Vagina (tissue), 2 donors: ENCODE results near the gene GOLGA6L7. TPM values are rescaled to one million over a fixed set of nuclear protein-coding genes. Genes with fewer than 3 reads are reported as not detected.
"Not testable (repeated sequence)": the region's sequence is repeated elsewhere in the genome, so short reads cannot be mapped to it uniquely, and the experiment has no call there.

Experiments
- DNase-seq, 2 donors: peaks; one replicate each; pipeline ENCODE4 v3.0.0-alpha.2; 2017; ENCODE audit errors: extremely low spot score in 2 of 2
- H3K27ac ChIP-seq: fragments of 200-600 bp; sonication (generic); one replicate; pipeline ENCODE4 v1.5.1; 2019
- H3K27me3 ChIP-seq: fragments of 200-600 bp; sonication (generic); one replicate; pipeline ENCODE4 v1.5.1; 2019
- H3K36me3 ChIP-seq, 2 donors: fragments of 200-600 bp; sonication (generic); one replicate each; pipeline ENCODE4 v1.5.1; 2017 to 2019
- H3K4me1 ChIP-seq: fragments of 200-600 bp; sonication (generic); one replicate; pipeline ENCODE4 v1.5.1; 2019
- H3K4me3 ChIP-seq, 2 donors: fragments of 200-600 bp; sonication (generic); 1 replicate in 1 of 2; 2 replicates in 1 of 2; pipeline ENCODE4 v1.5.1; 2016 to 2019
- H3K9me3 ChIP-seq: fragments of 200-600 bp; sonication (generic); one replicate; pipeline ENCODE4 v1.5.1; 2019
- POLR2A ChIP-seq, 2 donors: fragments of 450-650 bp; IDR thresholded peaks; one replicate each; pipeline ENCODE4 v1.6.1; 2017; ENCODE audit warnings: antibody characterized with exemption in 2 of 2, mild to moderate bottlenecking in 2 of 2, moderate library complexity in 2 of 2
- POLR2AphosphoS5 ChIP-seq, 2 donors: sonication (generic); formaldehyde crosslinking; IDR thresholded peaks; one replicate each; pipeline ENCODE4 v1.9.0; 2017; ENCODE audit warnings: antibody characterized with exemption in 2 of 2, mild to moderate bottlenecking in 2 of 2, low read depth in 1 of 2; ENCODE audit not compliant: insufficient read depth in 1 of 2
- intact Hi-C: fragments of 100-400 bp; cut with DNase I; formaldehyde crosslinking; loops from one replicate; pipeline ENCODE4 v1.15.1; 2023
- total RNA-seq: library from RNA; depleted of rRNA; stranded (reverse); fragments of >200 nt; gene quantifications from one replicate; pipeline ENCODE4 v1.2.3, GENCODE V29; 2016
- TF ChIP-seq, protein P1 (sequence below), 3 experiments: fragments of 450-650 bp in 2 of 3; fragments of 200-600 bp in 1 of 3; sonication (generic) in 1 of 3; IDR thresholded peaks; one replicate each; pipeline ENCODE4 v1.5.1; 2017 to 2019; ENCODE audit warnings: antibody characterized with exemption in 3 of 3, mild to moderate bottlenecking in 2 of 3, moderate library complexity in 2 of 3

GOLGA6L7 gene, protein sequence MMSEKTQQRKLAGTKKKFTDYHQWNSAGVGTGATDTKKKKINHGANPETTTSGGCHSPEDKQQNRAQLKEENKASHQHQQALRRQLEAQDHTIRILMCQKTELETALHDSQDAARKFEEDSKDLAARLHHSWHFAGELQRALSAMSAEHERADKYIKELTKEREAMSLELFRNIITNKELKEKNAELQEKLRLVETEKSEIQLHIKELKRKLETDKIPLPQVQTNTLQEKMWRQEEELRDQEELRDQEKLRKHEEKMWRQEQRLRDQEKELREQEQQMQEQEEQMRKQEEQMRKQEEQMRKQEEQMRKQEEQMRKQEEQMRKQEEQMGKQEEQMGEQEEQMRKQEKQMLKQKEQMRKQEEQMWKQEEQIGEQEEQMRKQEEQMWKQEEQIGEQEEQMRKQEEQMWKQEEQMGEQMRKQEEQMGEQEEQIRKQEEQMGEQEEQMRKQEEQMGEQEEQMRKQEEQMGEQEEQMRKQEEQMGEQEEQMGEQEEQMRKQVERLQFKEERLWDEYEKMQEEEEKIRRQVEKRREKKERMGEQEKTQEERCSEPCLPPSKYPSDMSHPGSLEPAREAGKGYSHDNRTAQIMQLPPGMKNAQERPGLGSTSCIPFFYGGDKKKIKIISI
- not detected for total RNA-seq

DNA sequence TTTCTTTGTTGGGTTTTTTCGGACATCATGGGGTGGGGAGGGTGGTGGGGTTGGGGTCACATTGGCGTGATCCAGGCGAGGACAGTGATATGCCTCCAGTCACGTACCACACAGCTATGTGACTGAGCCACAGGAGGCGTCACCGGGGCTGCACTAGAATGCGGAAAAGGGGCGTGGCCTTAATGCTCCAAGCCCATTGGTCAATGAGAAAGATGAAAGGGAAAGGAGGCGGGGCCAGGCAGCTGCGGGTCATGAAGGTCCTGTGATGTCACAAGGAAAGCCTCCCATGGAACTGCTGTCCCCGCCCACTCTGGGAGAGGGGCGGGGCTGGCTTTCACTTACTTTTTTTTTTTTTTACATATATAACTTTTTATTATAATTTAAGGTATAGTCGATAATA lies at the start of gene GOLGA6L7:
GOLGA6L7 (minus strand) TSS at position 124 of the 400 bp plus-strand sequence; CDS start at position 29, 95 bp downstream.
- not testable (repeated sequence) for H3K27ac ChIP-seq, H3K4me1 ChIP-seq, H3K9me3 ChIP-seq, H3K27me3 ChIP-seq, H3K36me3 ChIP-seq, H3K4me3 ChIP-seq, DNase-seq
- intact Hi-C loops = loop anchor here (10.0 kb wide), 1 partner anchor 646 kb away; no protein-coding TSS in a partner anchor

DNA sequence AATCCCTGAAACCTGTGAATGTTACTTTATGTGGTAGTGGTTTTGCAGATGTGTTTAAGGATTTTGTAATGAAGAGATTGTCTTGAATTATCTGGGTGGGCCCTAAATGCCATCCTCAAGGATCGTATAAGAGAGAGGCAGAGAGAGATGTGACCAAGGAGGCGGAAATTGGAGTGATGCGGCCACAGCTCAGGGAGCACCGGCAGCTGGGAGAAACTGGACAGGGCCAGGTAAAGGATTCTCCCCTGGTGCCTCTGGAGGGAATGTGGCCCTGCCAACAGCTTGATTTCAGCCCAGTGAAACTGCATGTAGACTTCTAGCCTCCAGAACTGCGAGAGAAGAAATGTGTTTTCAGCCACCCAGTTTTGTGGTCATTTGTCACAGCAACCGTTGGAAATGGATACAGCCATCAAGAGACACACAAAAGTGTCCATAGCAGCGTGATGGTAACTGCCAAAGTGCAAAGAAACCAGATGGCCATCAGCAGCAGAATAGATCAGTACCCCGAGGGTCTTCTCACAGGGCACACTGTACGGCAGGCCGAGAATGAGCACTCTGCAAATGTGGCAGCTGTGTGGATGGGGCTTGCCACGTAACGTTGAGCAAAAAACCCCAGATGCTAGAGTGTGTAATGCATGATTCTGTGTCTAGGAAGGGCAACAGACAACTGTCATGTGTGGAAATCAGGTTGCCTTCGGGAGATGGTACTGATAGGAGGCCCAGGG lies 49.6 kb upstream of the GOLGA6L7 start:
- H3K27ac ChIP-seq = no peak overlapping the region
- DNase-seq = no peak
- TF ChIP-seq POLR2AphosphoS5 (IDR thresholded peaks at IDR 0.05; ENCODE audit: insufficient read depth in 1 of 2, low read depth in 1 of 2) (no peak), POLR2A (IDR thresholded peaks at IDR 0.05) (no peak)
- TF ChIP-seq, protein P1, sequence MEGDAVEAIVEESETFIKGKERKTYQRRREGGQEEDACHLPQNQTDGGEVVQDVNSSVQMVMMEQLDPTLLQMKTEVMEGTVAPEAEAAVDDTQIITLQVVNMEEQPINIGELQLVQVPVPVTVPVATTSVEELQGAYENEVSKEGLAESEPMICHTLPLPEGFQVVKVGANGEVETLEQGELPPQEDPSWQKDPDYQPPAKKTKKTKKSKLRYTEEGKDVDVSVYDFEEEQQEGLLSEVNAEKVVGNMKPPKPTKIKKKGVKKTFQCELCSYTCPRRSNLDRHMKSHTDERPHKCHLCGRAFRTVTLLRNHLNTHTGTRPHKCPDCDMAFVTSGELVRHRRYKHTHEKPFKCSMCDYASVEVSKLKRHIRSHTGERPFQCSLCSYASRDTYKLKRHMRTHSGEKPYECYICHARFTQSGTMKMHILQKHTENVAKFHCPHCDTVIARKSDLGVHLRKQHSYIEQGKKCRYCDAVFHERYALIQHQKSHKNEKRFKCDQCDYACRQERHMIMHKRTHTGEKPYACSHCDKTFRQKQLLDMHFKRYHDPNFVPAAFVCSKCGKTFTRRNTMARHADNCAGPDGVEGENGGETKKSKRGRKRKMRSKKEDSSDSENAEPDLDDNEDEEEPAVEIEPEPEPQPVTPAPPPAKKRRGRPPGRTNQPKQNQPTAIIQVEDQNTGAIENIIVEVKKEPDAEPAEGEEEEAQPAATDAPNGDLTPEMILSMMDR (IDR thresholded peaks at IDR 0.05) = no peak
- H3K9me3 ChIP-seq = no peaks in the 10 kb centered on the region
- H3K27me3 ChIP-seq = no peaks in the 10 kb centered on the region
- intact Hi-C loops = no loop called here
- no peak overlapping the region for H3K4me3 ChIP-seq
- no peaks in the 10 kb centered on the region for H3K4me1 ChIP-seq
- H3K36me3 ChIP-seq = no peaks in the 10 kb centered on the region

DNA sequence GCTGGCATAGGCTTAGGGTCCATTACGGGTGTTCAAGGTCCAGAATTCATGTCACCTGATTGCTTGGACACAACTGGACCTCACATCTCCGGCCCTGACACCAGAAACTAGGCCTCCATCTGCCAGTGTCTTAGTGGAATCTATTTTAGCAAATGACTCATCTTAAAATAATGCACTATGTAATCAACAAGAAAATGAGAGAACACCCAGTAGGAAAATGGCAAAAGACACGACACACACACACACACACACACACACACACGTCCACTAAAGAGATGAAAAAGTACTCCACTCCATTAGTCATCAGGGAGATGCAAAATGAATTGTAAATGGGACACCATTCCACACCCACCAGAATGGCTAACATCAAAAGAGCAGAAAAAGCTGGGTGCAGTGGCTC lies 48.5 kb upstream of the GOLGA6L7 start:
- intact Hi-C loops = no loop called here
- H3K27me3 ChIP-seq = no peaks in the 10 kb centered on the region
- DNase-seq = no peak

DNA sequence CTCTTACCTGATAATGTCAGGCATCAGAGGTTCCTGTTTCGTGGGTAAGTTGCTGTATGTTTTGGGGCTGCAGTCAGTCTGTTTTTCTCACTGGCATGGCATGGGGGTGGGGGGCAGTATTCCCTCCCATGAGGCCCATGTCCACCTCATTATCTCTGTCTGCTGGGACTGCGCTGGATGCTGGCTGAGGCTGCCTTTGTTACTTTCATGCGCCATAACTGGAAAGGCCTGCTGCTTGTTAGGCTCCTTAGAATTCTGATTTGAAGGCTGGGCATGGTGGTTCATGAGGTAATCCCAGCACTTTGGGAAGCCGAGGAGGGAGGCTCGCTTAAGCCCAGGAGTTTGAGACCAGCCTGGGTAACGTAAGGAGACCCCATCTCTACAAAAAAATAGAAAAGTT lies 47.1 kb upstream of the GOLGA6L7 start:
- Histone ChIP-seq H3K27ac (no peak overlapping the region), H3K4me3 (no peak overlapping the region), H3K27me3 (no peaks in the 10 kb centered on the region), H3K36me3 (no peaks in the 10 kb centered on the region), H3K9me3 (no peaks in the 10 kb centered on the region), H3K4me1 (no peaks in the 10 kb centered on the region)
- DNase-seq = no peak
- intact Hi-C loops = no loop called here
- TF ChIP-seq POLR2AphosphoS5 (IDR thresholded peaks at IDR 0.05; ENCODE audit: insufficient read depth in 1 of 2, low read depth in 1 of 2) (no peak), POLR2A (IDR thresholded peaks at IDR 0.05) (no peak)
- TF ChIP-seq, protein P1 (IDR thresholded peaks at IDR 0.05) = no peak

More for the DNA sequence above, 48.5 kb upstream of the GOLGA6L7 start:
- no peaks in the 10 kb centered on the region for H3K36me3 ChIP-seq
- H3K4me1 ChIP-seq = no peaks in the 10 kb centered on the region
- no peak overlapping the region for H3K27ac ChIP-seq
- H3K4me3 ChIP-seq = no peak overlapping the region
- no peaks in the 10 kb centered on the region for H3K9me3 ChIP-seq
- TF ChIP-seq, protein P1 (IDR thresholded peaks at IDR 0.05) = no peak
- no peak for TF ChIP-seq POLR2A (IDR thresholded peaks at IDR 0.05)
- no peak for TF ChIP-seq POLR2AphosphoS5 (IDR thresholded peaks at IDR 0.05; ENCODE audit: insufficient read depth in 1 of 2, low read depth in 1 of 2)

DNA sequence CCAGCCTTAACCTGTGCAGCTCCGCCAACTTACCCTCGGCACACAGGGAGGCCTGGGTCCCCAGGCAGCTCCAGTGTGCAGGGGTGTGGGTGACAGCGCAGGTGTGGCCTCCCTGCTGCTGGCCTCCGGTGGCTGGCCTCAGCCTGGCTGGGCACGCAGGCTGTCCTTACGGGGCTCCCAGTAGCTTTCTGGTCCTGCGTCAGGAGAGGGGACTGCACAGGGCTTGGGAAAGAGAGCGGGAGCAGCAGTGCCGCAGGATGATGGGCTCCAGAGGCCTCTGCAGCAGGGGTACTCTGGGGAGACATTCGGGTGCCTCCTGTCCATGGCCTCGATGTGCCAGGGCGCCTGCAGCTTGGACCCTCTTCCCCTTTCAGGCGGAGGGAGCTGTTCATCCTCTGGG lies 46.7 kb upstream of the GOLGA6L7 start:
- TF ChIP-seq, protein P1 (IDR thresholded peaks at IDR 0.05) = no peak
- TF ChIP-seq POLR2A (IDR thresholded peaks at IDR 0.05) (no peak), POLR2AphosphoS5 (IDR thresholded peaks at IDR 0.05; ENCODE audit: insufficient read depth in 1 of 2, low read depth in 1 of 2) (no peak)
- no peaks in the 10 kb centered on the region for H3K27me3 ChIP-seq
- H3K4me1 ChIP-seq = no peaks in the 10 kb centered on the region
- H3K4me3 ChIP-seq = no peak overlapping the region
- intact Hi-C loops = no loop called here
- no peaks in the 10 kb centered on the region for H3K36me3 ChIP-seq
- no peaks in the 10 kb centered on the region for H3K9me3 ChIP-seq
- no peak for DNase-seq
- no peak overlapping the region for H3K27ac ChIP-seq
